Retinal pigment epithelial cell (primary cell): ENCODE measurements around the gene RNU6-8.

ENCODE experiments used
- DNase-seq: peaks from one replicate; pipeline ENCODE4 v3.0.0-alpha.2; 2010; ENCODE audit warnings: low read depth
- H3K4me3 ChIP-seq: 2 replicates; pipeline ENCODE4 v1.5.1; 2011; ENCODE audit warnings: mild to moderate bottlenecking, low read length, control low read depth, moderate library complexity
- CTCF ChIP-seq: conservative IDR thresholded peaks from 2 replicates; pipeline ENCODE4 v1.5.1; 2011; ENCODE audit warnings: low read depth, low read length, control low read depth, inconsistent platforms

The RNU6-8 gene

GRCh38 chr14:32186248-32186647 is 16.8 kb downstream of the RNU6-8 start:
- no peak for TF ChIP-seq CTCF
- H3K4me3 ChIP-seq: no peak overlapping the region
- no peak for DNase-seq

- no peak for TF ChIP-seq CTCF
- H3K4me3 ChIP-seq: no peak overlapping the region
- no peak for DNase-seq
Observed at GRCh38 chr14:32185097-32185496, 18.0 kb downstream of the RNU6-8 start.

- no peak overlapping the region for H3K4me3 ChIP-seq
- DNase-seq: no peak
- no peak for TF ChIP-seq CTCF
Observed at GRCh38 chr14:32183151-32184058, 19.7 kb downstream of the RNU6-8 start.

- DNase-seq: no peak
- no peak overlapping the region for H3K4me3 ChIP-seq
- TF ChIP-seq CTCF: no peak
Observed at GRCh38 chr14:32171469-32171868, 31.6 kb downstream of the RNU6-8 start.

GRCh38 chr14:32169191-32169590 is 33.9 kb downstream of the RNU6-8 start:
- TF ChIP-seq CTCF: no peak
- no peak overlapping the region for H3K4me3 ChIP-seq
- no peak for DNase-seq

GRCh38 chr14:32167907-32168306 is 35.2 kb downstream of the RNU6-8 start:
- no peak for TF ChIP-seq CTCF
- no peak overlapping the region for H3K4me3 ChIP-seq
- DNase-seq: no peak

GRCh38 chr14:32166924-32167323 is 36.1 kb downstream of the RNU6-8 start:
- H3K4me3 ChIP-seq: no peak overlapping the region
- TF ChIP-seq CTCF: no peak
- DNase-seq: no peak
